NCI-H2196 treated with DMSO at 0.1 percent for 48 hours (cell line): ENCODE results near the gene REXO4.
A peak's percentile ranks its signal among the peaks of the same experiment; 100 is the strongest.
"Not testable (repeated sequence)": the region's sequence is repeated elsewhere in the genome, so short reads cannot be mapped to it uniquely, and the experiment has no call there.

Source experiments
- DNase-seq: peaks from one replicate; lab custom pipeline; 2025; ENCODE audit not compliant: unreplicated experiment; lab: John Stamatoyannopoulos, UW

Gene REXO4

DNA sequence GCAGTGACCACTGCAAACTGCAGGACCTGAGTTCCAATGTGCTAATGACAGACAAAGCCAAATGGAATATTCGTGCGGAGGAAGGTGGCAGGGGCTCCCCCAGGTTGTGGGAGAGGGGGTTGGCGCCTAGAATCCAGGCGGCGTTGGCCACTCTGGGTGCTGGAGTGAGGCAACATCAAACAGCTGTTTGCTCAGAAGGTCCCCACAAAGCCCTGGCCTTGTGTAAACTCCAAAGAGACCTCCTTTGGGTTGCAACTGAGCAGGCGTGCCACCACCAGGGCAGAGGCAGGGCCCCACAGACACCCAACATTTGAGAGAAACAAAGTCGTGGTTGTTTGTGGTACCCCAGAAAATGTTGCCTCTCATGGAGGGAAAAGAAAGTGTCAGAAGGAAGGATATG, 27.1 kb downstream of the REXO4 start:
- DNase-seq: no peak

DNA sequence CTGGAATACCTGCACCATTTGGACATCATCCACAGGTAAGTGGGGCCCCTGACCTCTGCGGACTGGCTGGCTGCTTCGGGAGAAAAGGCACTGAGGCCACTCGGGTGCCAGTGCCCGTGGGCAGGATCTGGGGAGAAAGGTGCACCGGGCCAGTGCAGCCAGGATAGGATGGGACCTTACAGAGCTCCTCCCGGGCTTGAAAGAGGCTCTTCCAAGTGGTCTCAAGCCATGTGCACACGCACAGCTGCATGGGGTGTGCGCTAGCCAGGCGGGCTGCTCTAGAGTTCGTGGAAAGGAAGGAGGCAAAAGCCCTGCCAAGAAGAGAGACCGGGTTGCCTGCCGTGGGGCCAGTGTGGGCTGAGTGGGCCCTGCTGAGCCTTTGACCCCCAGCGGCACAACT, 28.2 kb downstream of the REXO4 start:
- no peak for DNase-seq

DNA sequence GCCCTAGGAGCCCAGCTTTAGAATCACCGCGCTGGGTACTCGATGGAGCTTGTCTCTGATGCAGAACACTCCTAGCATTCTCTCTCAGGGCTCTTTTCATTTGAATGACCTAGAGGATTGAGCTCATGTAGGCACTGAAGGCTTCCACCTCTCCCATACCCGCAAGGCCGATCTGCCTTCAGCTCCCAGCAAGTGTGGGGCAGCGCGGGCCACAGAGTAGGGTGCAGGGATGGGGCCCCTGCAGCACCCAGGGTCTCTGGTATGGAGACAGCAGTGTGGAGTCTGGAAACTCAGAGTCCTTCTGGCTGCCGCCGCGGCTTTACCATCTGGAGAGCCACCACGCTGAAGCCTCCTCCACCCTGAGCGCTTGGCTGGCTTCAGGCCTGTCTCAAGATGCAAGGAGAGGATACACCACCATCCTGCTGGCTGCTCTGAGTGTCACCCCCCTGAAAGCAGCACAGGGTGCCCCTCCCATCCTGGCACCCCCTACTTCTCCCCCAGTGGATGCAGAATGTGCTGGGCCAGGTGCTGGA, 28.7 kb downstream of the REXO4 start:
- no peak for DNase-seq

DNA sequence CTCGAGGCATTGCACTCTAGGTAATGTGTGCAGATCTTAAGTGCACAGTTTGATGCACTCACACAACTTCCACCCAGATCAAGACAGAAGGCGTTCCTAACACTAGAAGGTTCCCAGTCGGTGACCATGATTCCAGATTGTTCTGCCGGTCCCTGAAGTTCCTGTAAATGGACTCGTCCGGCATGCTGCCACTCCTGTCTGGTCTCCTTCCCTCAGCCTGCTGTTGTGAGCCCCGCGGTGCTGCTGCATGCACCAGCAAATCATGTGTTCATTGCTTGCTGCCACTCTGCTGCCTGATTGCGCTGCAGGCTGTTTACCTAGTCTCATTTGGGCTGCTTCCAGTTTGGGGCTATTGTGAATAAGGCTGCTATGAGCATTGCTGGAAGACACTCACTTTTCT, 30.1 kb downstream of the REXO4 start:
- no peak for DNase-seq

DNA sequence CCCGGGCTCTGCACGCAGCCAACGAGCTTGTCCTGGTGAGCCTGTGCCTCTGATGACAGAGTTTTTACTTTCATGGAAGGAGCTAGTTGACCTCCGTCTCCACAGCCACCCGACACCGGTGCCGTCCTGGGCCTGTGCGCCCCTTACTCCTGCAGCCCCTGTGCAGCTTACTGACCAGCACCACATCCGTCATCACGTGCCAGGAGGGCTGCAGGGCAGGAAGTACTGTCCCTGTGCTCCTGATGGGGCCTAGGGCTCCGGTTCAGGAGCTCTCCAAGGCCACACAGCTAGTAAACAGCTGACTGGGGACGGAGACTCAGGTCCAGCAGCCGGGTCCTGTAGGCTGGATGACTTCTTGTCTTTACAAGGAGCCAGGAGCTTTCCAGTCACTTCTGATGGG, 31.5 kb downstream of the REXO4 start:
- DNase-seq: no peak

DNA sequence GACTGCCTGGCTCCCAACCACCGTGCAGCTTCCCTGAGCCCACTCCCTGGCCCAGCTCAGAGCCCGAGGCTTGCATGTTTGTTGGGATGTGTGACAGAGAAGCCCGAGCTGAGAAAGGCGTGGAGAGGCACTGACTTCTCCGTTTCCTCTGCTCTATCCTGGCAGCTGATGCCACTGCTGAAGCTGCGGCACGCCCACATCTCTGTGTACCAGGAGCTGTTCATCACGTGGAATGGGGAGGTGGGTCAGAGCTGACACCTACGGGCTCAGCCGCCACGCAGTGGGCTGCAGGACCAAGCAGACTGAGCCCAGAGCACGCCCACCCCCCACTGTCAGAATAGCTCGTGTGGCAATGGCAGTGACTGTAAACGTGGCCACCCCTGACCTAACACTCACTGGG, 32.4 kb downstream of the REXO4 start:
- no peak for DNase-seq

DNA sequence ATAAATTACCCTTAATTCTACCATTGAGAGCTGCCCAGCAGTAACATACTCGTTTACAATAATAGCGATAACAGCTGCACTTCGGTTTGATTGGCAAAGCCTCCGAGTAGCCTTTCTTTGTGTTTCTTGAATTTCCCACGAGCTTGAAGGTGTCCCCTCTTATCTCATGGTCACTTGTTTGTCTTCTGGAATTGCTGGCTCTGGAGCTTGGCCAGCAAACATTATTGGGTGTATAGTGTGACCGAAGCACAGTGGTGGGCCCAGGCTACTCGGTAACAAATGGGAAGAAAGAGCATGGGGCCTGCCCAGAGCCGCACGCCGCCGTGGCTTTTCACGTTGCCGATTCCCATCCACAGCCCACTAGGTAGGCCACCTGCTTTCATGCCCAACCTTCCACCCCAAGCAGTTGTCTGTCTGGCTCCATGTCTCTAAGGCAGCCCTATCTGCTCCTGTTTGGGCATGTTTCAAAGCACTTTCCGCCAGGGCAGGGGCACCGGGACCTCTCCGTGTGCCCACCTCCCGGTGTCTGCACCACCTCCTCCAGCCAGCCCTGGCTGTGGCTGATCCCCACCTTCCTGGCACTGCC, 33.0 kb downstream of the REXO4 start:
- no peak for DNase-seq

DNA sequence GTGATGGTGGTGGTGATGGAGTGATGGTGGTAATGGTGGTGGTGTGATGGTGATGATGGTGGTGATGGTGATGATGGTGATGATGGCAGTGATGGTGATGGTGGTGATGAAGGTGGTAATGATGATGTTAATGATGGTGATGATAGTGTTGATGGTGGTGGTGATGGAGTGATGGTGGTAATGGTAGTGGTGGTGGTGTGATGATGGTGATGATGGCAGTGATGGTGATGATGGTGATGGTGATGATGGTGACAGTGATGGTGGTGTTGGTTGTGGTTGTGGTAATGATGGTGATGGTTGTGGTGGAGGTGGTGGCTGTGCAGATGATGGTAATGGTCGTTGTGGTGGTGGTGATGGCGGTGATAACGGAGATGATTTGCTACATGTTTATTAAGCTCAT, 34.4 kb downstream of the REXO4 start:
- no peak for DNase-seq

DNA sequence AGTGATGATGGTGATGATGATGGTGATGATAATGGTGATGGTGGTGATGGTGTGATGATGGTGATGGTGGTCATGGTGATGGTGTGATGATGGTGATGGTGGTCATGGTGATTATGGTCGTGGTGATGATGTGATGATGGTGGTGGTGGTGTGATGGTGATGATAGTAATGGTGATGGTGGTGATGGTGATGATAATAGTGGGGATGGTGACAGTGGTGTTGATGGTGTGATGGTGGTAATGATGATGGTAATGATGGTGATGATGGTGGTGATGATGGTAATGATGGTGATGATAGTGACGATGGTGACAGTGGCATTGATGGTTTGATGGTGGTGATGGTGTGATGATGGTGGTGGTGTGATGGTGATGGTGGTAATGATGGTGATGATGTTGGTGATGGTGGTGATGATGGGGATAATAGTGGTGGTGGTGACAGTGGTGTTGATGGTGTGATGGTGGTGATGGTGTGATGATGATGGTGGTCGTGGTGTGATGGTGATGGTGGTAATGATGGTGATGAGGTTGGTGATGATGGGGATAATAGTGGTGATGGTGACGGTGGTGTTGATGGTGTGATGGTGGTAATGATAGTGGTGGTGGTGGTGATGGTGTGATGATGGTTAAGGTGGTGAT, 35.2 kb downstream of the REXO4 start:
- no peak for DNase-seq

DNA sequence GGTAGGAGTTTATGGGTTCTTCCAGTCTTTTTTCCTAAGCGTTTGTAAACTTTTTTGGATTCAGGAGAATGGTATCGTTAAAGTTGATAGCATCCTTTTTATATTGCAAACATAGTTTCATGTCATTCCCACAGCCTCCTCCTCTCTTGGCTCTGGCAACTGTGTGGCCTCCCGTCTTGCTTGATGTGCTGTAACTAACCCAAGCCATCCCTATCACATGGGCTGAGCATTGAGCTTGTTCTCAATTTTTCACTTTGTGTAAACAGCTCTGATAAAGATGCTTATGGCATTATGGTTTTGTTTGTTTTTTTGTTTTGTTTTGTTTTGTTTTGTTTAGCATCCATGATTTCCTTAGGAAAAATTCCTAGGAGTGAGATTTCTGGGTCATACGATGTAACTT, 37.1 kb downstream of the REXO4 start:
- DNase-seq: no peak

DNA sequence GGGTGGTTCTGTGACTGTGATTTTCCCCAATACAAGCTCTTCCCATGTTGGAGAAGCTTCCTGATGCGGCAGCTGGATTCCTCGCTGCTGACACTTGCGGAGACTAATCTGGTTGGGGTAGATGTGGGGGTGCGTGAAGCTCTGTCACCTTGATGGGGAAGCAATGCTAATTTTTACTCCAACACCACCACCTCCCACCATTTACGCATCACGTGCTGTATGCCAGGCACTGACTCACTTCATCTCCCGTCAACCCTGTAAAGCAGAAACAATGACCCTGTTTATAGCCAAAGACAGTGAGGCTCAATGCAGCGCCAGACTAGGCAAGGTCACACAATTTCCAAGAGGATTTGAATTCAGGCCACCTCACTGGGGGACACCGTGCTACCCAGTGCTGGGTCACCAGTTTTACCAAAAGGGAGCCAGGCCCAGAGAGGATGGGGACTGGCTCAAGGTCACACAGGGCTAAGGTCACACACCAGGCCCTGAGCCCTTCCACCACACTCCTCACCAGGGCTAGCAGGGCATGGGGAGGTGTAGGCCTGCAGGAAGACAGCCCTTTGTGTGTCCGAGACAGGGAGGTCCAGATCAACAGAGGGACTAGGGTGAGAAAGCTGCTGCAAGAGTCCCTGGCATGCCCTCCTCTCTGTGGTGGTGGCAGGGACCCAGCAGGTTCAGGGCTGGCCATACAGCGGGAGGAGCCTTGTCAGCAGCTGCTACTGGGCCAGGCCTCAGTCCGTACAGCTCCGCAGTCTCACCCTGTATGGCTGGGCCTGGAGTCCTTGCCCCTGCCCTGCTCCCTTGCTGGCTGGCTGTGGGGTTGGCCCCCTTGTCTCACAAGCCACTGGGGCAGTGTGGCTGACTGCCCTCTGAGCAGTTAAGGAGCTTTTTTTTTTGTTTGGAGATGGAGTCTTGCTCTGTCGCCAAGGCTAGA, 38.4 kb downstream of the REXO4 start:
- no peak for DNase-seq

DNA sequence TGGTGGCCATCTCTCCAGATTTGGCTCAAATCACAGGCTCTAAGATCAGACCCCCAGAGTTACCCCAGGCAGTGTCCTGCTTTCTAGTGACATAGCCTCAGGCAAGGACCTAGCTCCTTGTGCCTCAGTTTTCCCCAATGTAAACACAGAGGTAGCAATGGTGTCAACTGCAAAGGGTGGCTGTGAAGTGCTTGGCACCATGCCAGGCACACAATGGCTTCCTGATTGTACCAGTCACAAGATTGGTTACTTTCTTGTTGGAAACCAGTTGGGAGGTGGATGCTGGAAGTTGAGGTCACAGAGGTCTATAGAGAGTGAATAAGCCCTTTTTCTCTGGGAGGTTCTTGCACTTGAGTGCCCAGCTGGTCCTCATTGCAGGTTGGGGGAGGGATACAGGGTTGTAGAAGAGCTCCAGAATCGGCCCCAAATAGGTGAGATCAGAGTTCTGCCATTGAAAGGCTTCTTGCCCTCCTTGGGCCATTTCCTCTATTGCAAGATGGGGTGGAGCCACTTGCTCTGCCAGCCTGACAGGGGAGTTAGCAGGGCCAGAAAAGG, 39.3 kb downstream of the REXO4 start:
- DNase-seq: no peak

DNA sequence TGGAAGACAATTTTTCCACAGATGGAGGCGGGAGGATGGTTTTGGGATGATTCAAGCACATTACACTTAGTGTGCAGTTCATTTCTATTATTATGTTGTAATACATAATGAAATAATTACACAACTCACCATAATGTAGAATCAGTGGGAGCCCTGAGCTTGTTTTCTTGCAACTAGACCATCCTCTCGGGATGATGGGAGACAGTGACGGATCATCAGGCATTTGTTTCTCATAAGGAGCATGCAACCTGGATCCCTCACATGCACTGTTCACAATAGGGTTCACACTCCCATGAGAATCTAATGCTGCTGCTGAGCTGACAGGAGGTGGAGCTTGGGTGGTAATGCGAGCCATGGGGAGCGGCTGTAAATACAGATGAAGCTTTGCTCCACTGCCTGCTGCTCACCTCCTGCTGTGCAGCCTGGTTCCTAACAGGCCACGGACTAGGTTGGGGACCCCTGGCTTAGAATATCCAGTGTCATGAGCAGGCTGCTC, 40.0 kb downstream of the REXO4 start:
- DNase-seq: no peak

DNA sequence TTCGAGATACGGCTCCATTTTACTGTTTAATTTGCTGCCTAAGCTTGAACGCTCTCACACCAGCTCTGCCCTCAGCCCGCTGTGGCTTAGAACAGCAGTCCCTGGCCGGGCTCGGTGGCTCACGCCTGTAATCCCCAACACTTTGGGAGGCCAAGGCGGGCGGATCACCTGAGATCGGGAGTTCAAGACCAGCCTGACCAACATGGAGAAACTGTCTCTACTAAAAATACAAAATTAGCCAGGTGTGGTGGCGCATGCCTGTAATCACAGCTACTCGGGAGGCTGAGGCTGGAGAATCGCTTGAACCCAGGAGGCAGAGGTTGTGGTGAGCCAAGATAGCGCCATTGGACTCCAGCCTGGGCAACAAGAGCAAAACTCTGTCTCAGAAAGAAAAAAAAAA, 40.5 kb downstream of the REXO4 start:
- DNase-seq: not testable (repeated sequence)

DNA sequence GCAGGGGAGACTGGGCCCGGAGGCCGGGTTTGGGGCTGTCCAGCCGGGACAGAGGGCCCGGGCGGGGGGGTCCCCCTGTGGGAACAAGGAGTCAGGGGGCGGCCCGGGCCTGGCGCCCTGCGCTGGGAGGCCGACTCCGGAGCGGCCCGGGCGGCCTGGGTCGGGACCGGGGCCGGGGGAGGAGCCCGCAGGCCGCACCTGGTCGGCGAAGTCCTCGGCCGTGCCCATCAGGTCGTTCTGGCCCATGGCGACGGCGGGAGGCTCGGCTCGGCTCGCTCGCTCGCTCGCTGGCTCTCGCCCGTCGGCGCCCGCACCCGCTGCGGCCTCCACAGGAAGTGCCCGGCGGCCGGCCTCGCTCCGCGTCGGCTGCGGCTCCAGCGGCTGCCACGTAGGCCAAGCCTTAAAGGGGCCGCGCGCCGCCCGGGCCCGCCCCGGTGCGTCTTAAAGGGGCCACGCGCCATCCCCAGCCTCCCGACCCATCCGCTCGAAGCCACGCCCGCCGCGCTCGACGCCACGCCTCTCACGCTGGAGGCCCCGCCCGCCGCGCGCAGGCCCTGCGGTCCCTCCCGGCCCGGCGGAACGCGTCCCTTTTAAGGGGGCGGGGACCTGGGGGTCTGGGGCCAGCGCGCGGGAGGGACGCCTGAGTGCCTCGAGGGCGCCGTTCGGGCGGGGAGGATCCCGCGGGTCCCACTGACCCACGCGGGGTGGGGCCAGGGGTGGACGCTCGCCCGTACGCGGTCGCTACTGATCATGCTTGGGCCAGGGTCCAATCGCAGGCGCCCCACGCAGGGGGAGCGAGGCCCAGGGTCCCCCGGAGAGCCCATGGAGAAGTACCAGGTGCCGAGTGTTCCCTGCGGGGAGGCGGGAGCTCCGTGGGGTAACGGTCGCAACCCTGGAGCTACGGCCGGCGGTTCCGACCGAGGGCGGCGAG, 41.8 kb downstream of the REXO4 start, which contains the start of the genes STKLD1 and SURF4:
Gene STKLD1 (plus strand): TSS at position 643 of the 931 bp plus-strand sequence. CDS start 108 bp downstream, at position 751.
Gene SURF4 (minus strand): TSS at position 337 of the 931 bp plus-strand sequence. CDS start 91 bp downstream, at position 246.
- DNase-seq: peak; percentile 89

DNA sequence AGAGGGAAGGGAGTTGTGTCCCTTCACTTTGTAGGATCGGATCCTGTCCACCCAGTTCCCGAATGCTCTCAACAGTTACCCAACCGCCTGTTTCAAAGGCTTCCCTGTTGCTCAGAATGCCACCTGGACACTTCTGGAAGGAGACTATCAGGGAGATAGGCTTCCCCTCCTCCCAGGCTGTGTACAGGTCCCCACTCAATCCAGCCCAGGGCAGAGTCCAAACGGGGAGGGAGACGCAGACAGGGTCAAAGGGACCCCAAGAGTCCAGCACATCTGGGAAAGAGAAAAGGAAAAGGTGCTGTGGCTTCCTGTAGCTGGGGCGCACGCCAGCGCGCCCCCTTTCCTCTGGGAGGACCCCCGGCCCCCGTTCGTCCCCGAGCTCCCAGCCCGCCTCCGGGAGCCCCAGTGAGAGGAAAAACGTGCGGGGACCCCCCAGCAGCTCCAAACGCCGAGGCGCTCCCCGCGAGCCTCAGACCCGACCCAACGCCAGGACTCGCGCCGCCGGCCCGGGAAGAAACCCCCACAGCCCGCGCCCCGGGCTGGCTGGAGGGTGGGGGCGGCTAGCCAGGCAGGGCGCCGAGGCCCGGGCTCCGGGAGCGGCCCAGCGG, 42.6 kb downstream of the REXO4 start:
- no peak for DNase-seq

DNA sequence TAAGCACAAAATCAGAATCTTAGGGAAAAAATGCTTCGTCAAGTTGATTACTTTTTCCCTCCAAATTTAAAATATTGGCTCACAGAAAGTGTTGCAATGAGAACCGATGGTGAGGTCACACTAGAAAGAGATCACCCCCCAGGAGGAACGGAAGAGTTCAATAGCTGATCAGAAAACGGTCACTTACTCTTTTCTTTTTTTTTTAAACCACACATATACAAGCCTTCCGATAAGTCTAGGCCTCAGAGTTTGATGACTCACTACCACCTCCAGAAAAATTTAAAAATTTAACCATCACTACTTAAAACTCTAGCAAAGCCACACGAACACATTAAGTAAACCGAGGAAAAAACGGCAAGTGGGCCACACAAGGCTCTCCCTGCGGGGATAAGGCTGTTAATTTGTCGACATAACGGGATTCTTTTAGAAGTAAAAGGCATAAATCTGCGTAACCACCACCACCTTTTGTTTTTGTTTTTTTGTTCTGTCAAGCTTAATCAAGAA, 43.1 kb downstream of the REXO4 start:
- no peak for DNase-seq

DNA sequence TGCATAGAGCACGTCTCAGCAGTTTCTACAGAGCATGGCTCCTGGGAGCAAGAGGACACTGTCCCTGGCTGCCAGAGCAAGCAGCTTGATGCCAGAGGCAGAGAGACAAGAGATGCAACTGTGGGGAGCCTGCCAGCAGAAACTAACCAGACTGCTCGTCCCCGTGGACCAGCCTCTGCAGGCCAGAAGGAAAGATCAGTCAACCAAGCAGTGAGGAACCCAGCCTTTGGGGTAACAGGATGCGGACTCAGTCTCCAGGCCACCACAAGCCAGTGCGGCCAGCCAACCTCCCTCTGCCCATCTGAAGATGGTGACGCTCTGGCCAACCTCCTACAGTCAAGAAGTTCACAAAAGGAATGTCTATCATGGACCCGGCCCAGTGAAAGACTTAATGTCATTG, 45.7 kb downstream of the REXO4 start:
- no peak for DNase-seq

DNA sequence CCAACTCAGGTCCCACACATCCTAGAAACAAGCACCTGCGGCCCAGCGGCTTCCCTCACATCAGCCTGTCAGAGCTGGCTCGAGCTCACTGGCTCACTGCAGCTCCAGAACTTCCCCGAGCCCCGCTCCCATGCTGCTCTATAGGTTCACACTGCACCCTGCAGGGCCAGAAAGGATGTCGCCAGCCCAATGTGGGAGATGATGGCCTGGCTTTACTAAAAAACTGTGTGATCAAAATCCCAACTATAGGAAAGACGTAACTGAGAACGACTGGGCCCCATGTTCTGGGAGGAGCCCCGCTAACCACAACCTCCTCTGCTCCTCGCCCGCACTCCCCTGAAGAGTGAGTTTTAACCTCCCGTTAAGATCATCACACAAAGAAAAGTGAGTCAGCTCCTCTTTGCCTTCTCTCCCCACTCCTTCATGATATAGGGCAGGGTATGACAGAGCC, 46.5 kb downstream of the REXO4 start:
- DNase-seq: no peak
